ENCODE data around the gene CST5.
"Not testable (repeated sequence)": the region's sequence is repeated elsewhere in the genome, so short reads cannot be mapped to it uniquely, and the experiment has no call there.

CST5 gene

DNA sequence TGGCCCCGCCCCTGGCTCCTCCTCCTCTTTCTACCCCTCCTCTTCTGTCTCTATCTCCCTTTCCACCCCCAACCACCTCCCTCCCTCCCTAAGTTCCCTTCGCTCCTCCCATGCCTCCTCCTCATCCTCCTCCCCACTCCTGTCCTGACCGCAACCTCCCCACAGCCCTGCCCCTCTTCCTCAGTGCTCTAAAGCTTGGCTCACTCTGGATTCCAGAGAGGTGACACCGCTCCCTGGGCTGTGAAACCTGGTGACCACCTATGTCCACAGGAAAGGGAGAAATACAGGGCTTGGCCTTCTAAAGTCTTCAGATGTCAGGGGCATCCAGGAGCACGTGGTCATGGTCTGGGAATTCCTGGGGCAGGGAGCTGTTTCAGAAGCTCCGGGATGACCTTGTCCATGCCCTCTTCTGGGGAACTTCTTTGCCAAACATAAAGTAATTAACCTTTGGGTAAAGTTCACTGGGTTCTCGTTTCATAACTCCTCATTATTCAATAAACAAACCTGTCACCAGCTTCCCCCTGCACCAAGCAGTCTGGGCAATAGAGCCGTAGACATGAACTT lies 345 bp upstream of the CST5 start:
- DNase-seq = no peak
- H3K27me3 ChIP-seq (replicated peaks; ENCODE audit: insufficient read depth, low read length) = no peaks in the 10 kb centered on the region
- H3K9ac ChIP-seq (ENCODE audit: low read length) = no peak overlapping the region
- no peaks in the 10 kb centered on the region for H3K9me3 ChIP-seq (replicated peaks; ENCODE audit: insufficient read depth, low read length)
- no peaks in the 10 kb centered on the region for H3K4me1 ChIP-seq (ENCODE audit: low read length)
- no peak overlapping the region for H2AFZ ChIP-seq (ENCODE audit: low read length)
- no peak overlapping the region for H3K27ac ChIP-seq (ENCODE audit: low read length)
- H4K20me1 ChIP-seq (ENCODE audit: insufficient read depth, low read length) = no peaks in the 10 kb centered on the region
- no peaks in the 10 kb centered on the region for H3K36me3 ChIP-seq (replicated peaks; ENCODE audit: insufficient read depth, low read length)
- no peak for TF ChIP-seq EZH2 (optimal IDR thresholded peaks at IDR 0.05; ENCODE audit: low read depth, low read length)
- H3K4me2 ChIP-seq (ENCODE audit: low read depth, low read length) = no peak overlapping the region
- no peaks in the 10 kb centered on the region for H3F3A ChIP-seq (ENCODE audit: insufficient read depth, low read length)
- H3K79me2 ChIP-seq (ENCODE audit: low read length) = no peaks in the 10 kb centered on the region
- no peak overlapping the region for H3K4me3 ChIP-seq (ENCODE audit: low read length)
- no peaks in the 10 kb centered on the region for H3K9me2 ChIP-seq (replicated peaks; ENCODE audit: insufficient read depth, low read length)

DNA sequence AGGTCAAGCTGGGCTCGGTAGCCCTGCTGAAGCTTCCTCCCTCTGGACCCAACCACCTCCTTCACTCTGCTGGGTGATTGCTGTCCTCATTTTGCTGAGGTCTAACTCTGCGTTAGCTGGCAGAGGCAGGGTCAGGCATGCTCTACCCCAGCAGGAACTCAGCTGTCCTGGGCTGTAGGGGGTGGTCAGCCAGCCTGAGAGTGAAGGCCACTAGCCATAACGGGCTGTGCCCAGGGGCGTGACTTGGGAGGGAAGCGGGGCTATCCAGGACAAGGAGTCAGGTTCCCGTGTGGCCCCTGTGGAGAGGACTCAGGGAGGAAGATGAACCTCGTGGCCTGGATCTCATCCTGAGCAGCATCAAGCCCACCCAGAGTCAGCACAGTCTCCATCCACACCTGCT lies 761 bp downstream of the CST5 start:
- no peaks in the 10 kb centered on the region for H3F3A ChIP-seq (ENCODE audit: insufficient read depth, low read length)
- TF ChIP-seq, protein P1, sequence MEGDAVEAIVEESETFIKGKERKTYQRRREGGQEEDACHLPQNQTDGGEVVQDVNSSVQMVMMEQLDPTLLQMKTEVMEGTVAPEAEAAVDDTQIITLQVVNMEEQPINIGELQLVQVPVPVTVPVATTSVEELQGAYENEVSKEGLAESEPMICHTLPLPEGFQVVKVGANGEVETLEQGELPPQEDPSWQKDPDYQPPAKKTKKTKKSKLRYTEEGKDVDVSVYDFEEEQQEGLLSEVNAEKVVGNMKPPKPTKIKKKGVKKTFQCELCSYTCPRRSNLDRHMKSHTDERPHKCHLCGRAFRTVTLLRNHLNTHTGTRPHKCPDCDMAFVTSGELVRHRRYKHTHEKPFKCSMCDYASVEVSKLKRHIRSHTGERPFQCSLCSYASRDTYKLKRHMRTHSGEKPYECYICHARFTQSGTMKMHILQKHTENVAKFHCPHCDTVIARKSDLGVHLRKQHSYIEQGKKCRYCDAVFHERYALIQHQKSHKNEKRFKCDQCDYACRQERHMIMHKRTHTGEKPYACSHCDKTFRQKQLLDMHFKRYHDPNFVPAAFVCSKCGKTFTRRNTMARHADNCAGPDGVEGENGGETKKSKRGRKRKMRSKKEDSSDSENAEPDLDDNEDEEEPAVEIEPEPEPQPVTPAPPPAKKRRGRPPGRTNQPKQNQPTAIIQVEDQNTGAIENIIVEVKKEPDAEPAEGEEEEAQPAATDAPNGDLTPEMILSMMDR (IDR thresholded peaks at IDR 0.05; ENCODE audit: low read length) = no peak
- TF ChIP-seq EZH2phosphoT487 (IDR thresholded peaks at IDR 0.05; ENCODE audit: low read length) (no peak), EZH2 (optimal IDR thresholded peaks at IDR 0.05; ENCODE audit: low read depth, low read length) (no peak)
- H3K27ac ChIP-seq (ENCODE audit: low read length) = no peak overlapping the region
- H3K36me3 ChIP-seq (replicated peaks; ENCODE audit: insufficient read depth, low read length) = no peaks in the 10 kb centered on the region
- no peaks in the 10 kb centered on the region for H3K27me3 ChIP-seq (replicated peaks; ENCODE audit: insufficient read depth, low read length)
- no peak for DNase-seq
- no peak overlapping the region for H3K9ac ChIP-seq (ENCODE audit: low read length)
- no peaks in the 10 kb centered on the region for H3K9me3 ChIP-seq (replicated peaks; ENCODE audit: insufficient read depth, low read length)
- no peaks in the 10 kb centered on the region for H3K9me2 ChIP-seq (replicated peaks; ENCODE audit: insufficient read depth, low read length)
- H2AFZ ChIP-seq (ENCODE audit: low read length) = no peak overlapping the region
- no peaks in the 10 kb centered on the region for H4K20me1 ChIP-seq (ENCODE audit: insufficient read depth, low read length)
- H3K4me3 ChIP-seq (ENCODE audit: low read length) = no peak overlapping the region
- H3K79me2 ChIP-seq (ENCODE audit: low read length) = no peaks in the 10 kb centered on the region
- H3K4me2 ChIP-seq (ENCODE audit: low read depth, low read length) = no peak overlapping the region
- H3K4me1 ChIP-seq (ENCODE audit: low read length) = no peaks in the 10 kb centered on the region

DNA sequence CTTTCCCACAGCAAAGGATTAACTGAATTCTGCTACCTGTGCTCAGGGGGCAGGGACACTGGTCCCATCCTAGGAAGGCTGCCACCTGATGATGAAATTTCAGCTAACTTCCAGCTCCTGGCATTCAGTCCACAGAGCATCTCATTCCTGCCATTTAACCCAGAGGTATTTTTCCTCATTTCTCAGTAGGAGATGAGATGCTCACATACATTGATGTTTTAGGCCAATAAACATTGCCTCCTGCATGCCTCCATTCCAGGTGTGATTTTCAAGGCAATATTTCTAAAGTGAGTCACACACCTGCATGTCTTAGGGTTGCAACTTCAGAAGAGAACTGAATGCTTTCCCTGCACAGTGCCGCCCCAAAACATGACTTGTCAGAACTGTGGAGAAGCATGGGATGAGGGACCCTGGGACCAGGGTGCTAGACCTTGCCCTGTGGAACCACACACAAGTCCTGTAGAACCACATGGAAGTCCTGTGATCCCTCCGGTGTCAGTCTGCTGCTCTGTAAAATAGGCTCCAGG lies 1.5 kb downstream of the CST5 start:
- H4K20me1 ChIP-seq (ENCODE audit: insufficient read depth, low read length); H3K36me3 ChIP-seq (replicated peaks; ENCODE audit: insufficient read depth, low read length); H3K27ac ChIP-seq (ENCODE audit: low read length); H3K79me2 ChIP-seq (ENCODE audit: low read length); H3F3A ChIP-seq (ENCODE audit: insufficient read depth, low read length); H3K9me2 ChIP-seq (replicated peaks; ENCODE audit: insufficient read depth, low read length); H3K9me3 ChIP-seq (replicated peaks; ENCODE audit: insufficient read depth, low read length); H2AFZ ChIP-seq (ENCODE audit: low read length); H3K4me3 ChIP-seq (ENCODE audit: low read length); H3K4me1 ChIP-seq (ENCODE audit: low read length); H3K27me3 ChIP-seq (replicated peaks; ENCODE audit: insufficient read depth, low read length); H3K9ac ChIP-seq (ENCODE audit: low read length); DNase-seq; H3K4me2 ChIP-seq (ENCODE audit: low read depth, low read length): not testable (repeated sequence)

DNA sequence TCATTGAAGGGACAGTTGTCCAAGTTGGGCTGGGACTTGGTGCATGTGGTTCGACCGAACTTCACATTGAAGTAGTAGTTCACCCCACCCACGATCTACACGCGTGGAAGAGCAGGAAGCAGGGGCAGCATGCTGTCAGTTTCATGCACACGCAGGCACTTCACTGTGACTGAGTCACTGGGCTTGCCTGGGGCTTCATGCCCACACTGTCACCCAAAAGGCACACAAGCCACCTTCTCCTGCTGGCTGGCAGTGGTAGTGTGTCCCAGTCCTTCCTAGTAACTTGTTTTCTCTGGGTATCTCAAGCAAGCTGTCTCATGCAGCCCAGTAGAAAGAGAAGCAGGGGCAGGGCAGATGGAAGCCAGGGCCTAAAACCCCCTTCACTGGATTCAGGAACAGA lies 2.0 kb downstream of the CST5 start:
- no peaks in the 10 kb centered on the region for H4K20me1 ChIP-seq (ENCODE audit: insufficient read depth, low read length)
- H3K27me3 ChIP-seq (replicated peaks; ENCODE audit: insufficient read depth, low read length) = no peaks in the 10 kb centered on the region
- no peaks in the 10 kb centered on the region for H3K79me2 ChIP-seq (ENCODE audit: low read length)
- TF ChIP-seq, protein P1 (IDR thresholded peaks at IDR 0.05; ENCODE audit: low read length) = no peak
- TF ChIP-seq EZH2 (optimal IDR thresholded peaks at IDR 0.05; ENCODE audit: low read depth, low read length) (no peak), EZH2phosphoT487 (IDR thresholded peaks at IDR 0.05; ENCODE audit: low read length) (no peak)
- no peaks in the 10 kb centered on the region for H3K9me2 ChIP-seq (replicated peaks; ENCODE audit: insufficient read depth, low read length)
- H3K9ac ChIP-seq (ENCODE audit: low read length) = no peak overlapping the region
- H3F3A ChIP-seq (ENCODE audit: insufficient read depth, low read length) = no peaks in the 10 kb centered on the region
- no peak overlapping the region for H3K27ac ChIP-seq (ENCODE audit: low read length)
- H3K4me1 ChIP-seq (ENCODE audit: low read length) = no peaks in the 10 kb centered on the region
- H3K36me3 ChIP-seq (replicated peaks; ENCODE audit: insufficient read depth, low read length) = no peaks in the 10 kb centered on the region
- H3K4me3 ChIP-seq (ENCODE audit: low read length) = no peak overlapping the region
- no peaks in the 10 kb centered on the region for H3K9me3 ChIP-seq (replicated peaks; ENCODE audit: insufficient read depth, low read length)
- no peak for DNase-seq
- no peak overlapping the region for H2AFZ ChIP-seq (ENCODE audit: low read length)
- H3K4me2 ChIP-seq (ENCODE audit: low read depth, low read length) = no peak overlapping the region
